BE2C (cell line): ENCODE results near the gene ZBTB6.

Source experiments
- DNase-seq: peaks from one replicate; pipeline ENCODE4 v3.0.0-alpha.2; 2020
- H3K27me3 ChIP-seq: fragments of 250-450 bp; sonication (Bioruptor Pico); 2 replicates; pipeline ENCODE4 v1.5.1; 2020; ENCODE audit warnings: mild to moderate bottlenecking
- H3K36me3 ChIP-seq: fragments of 250-450 bp; sonication (Bioruptor Pico); 2 replicates; pipeline ENCODE4 v1.5.1; 2020; ENCODE audit warnings: mild to moderate bottlenecking
- H3K4me1 ChIP-seq: fragments of 250-450 bp; sonication (Bioruptor Pico); 2 replicates; pipeline ENCODE4 v1.5.1; 2020
- H3K4me3 ChIP-seq: 2 replicates; pipeline ENCODE4 v1.5.1; 2011; ENCODE audit warnings: low read depth, low read length
- H3K9me3 ChIP-seq: fragments of 250-450 bp; sonication (Bioruptor Pico); 2 replicates; pipeline ENCODE4 v1.5.1; 2020
- TF ChIP-seq, protein P1 (sequence below): IDR thresholded peaks from 2 replicates; pipeline ENCODE4 v1.5.1; 2012; ENCODE audit warnings: mild to moderate bottlenecking, low read depth, low read length

ZBTB6 gene

GRCh38 chr9:122865300-122865699 is 47.8 kb downstream of the ZBTB6 start:
- no peak for DNase-seq
- Histone ChIP-seq H3K36me3 (peaks cover 24% of the 10 kb centered on the region), H3K9me3 (no peaks in the 10 kb centered on the region), H3K4me3 (no peak overlapping the region), H3K27me3 (no peaks in the 10 kb centered on the region), H3K4me1 (no peaks in the 10 kb centered on the region)
- TF ChIP-seq, protein P1, sequence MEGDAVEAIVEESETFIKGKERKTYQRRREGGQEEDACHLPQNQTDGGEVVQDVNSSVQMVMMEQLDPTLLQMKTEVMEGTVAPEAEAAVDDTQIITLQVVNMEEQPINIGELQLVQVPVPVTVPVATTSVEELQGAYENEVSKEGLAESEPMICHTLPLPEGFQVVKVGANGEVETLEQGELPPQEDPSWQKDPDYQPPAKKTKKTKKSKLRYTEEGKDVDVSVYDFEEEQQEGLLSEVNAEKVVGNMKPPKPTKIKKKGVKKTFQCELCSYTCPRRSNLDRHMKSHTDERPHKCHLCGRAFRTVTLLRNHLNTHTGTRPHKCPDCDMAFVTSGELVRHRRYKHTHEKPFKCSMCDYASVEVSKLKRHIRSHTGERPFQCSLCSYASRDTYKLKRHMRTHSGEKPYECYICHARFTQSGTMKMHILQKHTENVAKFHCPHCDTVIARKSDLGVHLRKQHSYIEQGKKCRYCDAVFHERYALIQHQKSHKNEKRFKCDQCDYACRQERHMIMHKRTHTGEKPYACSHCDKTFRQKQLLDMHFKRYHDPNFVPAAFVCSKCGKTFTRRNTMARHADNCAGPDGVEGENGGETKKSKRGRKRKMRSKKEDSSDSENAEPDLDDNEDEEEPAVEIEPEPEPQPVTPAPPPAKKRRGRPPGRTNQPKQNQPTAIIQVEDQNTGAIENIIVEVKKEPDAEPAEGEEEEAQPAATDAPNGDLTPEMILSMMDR, result no peak

GRCh38 chr9:122863407-122863806 is 49.7 kb downstream of the ZBTB6 start:
- Histone ChIP-seq H3K27me3 (no peaks in the 10 kb centered on the region), H3K9me3 (no peaks in the 10 kb centered on the region), H3K4me1 (no peaks in the 10 kb centered on the region), H3K4me3 (no peak overlapping the region), H3K36me3 (peaks cover 33% of the 10 kb centered on the region)
- no peak for DNase-seq
- TF ChIP-seq, protein P1, result no peak

DNA sequence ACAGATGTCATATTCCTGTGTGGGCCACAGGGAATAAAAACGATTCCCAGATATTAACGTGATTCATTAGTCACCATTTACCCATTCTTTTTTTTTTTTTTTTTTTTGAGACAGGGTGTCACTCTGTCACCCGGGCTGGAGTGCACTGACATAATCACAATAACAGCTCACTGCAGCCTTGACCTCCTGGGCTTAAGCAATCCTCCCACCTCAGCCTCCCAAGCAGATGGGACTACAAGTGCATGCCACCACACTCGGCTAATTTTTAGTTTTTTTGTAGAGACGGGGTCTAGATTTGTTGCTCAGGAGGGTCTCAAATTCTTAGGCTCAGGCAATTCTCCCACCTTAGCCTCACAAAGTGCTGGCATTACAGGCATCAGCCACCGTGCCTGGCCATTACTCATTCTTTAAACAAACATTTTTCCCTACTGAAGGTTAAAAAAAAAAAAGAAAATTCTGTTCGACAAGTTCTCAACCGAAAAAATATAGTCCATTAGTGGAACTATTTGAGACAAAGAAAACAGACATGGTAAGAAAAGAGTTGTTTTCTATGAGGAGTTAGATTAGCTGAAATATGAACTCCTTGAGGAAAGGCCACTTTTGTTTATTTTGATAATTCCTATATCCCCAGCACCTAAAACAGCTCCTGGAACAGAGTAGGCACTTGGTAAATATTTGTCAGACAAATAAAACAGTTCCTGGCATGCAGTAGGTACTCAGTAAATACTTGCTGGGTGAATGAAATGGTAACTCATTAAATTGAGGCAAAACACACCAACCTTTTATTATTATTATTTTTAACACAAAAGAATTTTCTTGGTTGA is 52.6 kb downstream of the ZBTB6 start:
- peaks cover 45% of the 10 kb centered on the region for H3K36me3 ChIP-seq
- H3K9me3 ChIP-seq, result no peaks in the 10 kb centered on the region
- H3K4me1 ChIP-seq, result no peaks in the 10 kb centered on the region
- DNase-seq, result no peak
- TF ChIP-seq, protein P1, result no peak
- H3K27me3 ChIP-seq, result no peaks in the 10 kb centered on the region
- H3K4me3 ChIP-seq, result no peak overlapping the region
